Panc1 (cell line): Measurements from ENCODE around the gene KIAA1217. TPM values are rescaled to one million over a fixed set of nuclear protein-coding genes. Genes with fewer than 3 reads are reported as not detected.

Experiments
- ATAC-seq: fragments of 200-7000 bp; cut with Tn5 transposase; 2 replicates; pipeline ENCODE4 v1.9.1; 2020; ENCODE audit warnings: mild to moderate bottlenecking, moderate library complexity
- BruUV-seq: library from RNA; stranded (reverse); fragments of 400-500 nt; replicated peaks from 2 replicates; lab custom pipeline; 2021; lab: Mats Ljungman, UMichigan
- CTCF ChIA-PET: fragments of 300-600 bp; sonication (Branson Sonifier 250); formaldehyde crosslinking; loops from one replicate; lab custom pipeline; 2022; ENCODE audit warnings: antibody characterized with exemption; lab: Charles Lee
- POLR2A ChIA-PET: fragments of 300-600 bp; sonication (Branson Sonifier 250); formaldehyde crosslinking; loops from one replicate; lab custom pipeline; 2022; ENCODE audit warnings: antibody characterized with exemption; lab: Charles Lee
- DNase-seq: peaks from one replicate; pipeline ENCODE4 v3.0.0-alpha.2; 2010; ENCODE audit warnings: low read depth, low spot score
- H3K27ac ChIP-seq: 2 replicates; pipeline ENCODE4 v1.5.1; 2011; ENCODE audit warnings: mild to moderate bottlenecking, low read length, inconsistent platforms
- H3K27me3 ChIP-seq: fragments of 200-500 bp; sonication (Bioruptor generic); 2 replicates; pipeline ENCODE4 v1.6.0; 2014; ENCODE audit warnings: low read length, inconsistent platforms; ENCODE audit not compliant: control insufficient read depth, insufficient read depth
- H3K36me3 ChIP-seq: fragments of 200-500 bp; sonication (Bioruptor generic); 2 replicates; pipeline ENCODE4 v1.5.1; 2014; ENCODE audit warnings: inconsistent platforms, mild to moderate bottlenecking, low read length, moderate library complexity; ENCODE audit not compliant: control insufficient read depth, insufficient read depth
- H3K4me1 ChIP-seq: 2 replicates; pipeline ENCODE4 v1.5.1; 2011; ENCODE audit warnings: inconsistent platforms, mild to moderate bottlenecking, low read length, moderate library complexity; ENCODE audit not compliant: control insufficient read depth, insufficient read depth
- H3K4me3 ChIP-seq, 2 experiments: 2 replicates each; pipeline ENCODE4 v1.5.1; 2011 to 2012; ENCODE audit warnings: low read depth in 2 of 2, low read length in 2 of 2, mild to moderate bottlenecking in 2 of 2, inconsistent platforms in 1 of 2, moderate library complexity in 1 of 2
- H3K9me3 ChIP-seq: fragments of 200-500 bp; sonication (Bioruptor generic); 2 replicates; pipeline ENCODE4 v1.5.1; 2014; ENCODE audit warnings: low read depth, mild to moderate bottlenecking, inconsistent platforms, low read length, moderate library complexity; ENCODE audit not compliant: control insufficient read depth, insufficient read depth
- POLR2AphosphoS5 ChIP-seq: IDR thresholded peaks from 2 replicates; pipeline ENCODE4 v1.6.1; 2012; ENCODE audit warnings: mild to moderate bottlenecking, low read depth, low read length, moderate library complexity
- SIN3A ChIP-seq: IDR thresholded peaks from 2 replicates; pipeline ENCODE4 v1.6.1; 2012; ENCODE audit warnings: low read depth, mild to moderate bottlenecking, low read length, moderate library complexity, borderline replicate concordance; ENCODE audit not compliant: insufficient read depth
- TCF7L2 ChIP-seq: IDR thresholded peaks from 2 replicates; pipeline ENCODE4 v1.6.1; 2011; ENCODE audit warnings: mild to moderate bottlenecking, low read depth, low read length, inconsistent platforms
- in situ Hi-C: cut with HindIII; loops from 2 replicates; pipeline ENCODE4 v1.10.0; 2016; ENCODE audit warnings: low sequenced_read_pairs, low pct_unique_long_range_greater_than_20kb
- intact Hi-C: fragments of 100-400 bp; cut with micrococcal nuclease; formaldehyde crosslinking; loops from one replicate; pipeline ENCODE4 v1.10.0; 2022; ENCODE audit not compliant: unreplicated experiment
- total RNA-seq: library from RNA; stranded (reverse); gene quantifications from one replicate; pipeline ENCODE4 v1.2.1, GENCODE V29; 2021; ENCODE audit not compliant: unreplicated experiment
- TF ChIP-seq, protein P1 (sequence below): fragments of 450-650 bp; IDR thresholded peaks from 2 replicates; pipeline ENCODE4 v1.5.1; 2017; ENCODE audit warnings: mild to moderate bottlenecking
- TF ChIP-seq, protein P2 (sequence below), 2 experiments: IDR thresholded peaks; 2 replicates each; pipeline ENCODE4 v1.6.1; 2011 to 2012; ENCODE audit warnings: low read depth in 2 of 2, control low read depth in 1 of 2, low read length in 1 of 2, mild to moderate bottlenecking in 1 of 2, moderate library complexity in 1 of 2; ENCODE audit not compliant: insufficient read depth in 1 of 2

The KIAA1217 gene
- total RNA-seq, 1 experiment from 2014 or later, result 11.6 TPM

DNA sequence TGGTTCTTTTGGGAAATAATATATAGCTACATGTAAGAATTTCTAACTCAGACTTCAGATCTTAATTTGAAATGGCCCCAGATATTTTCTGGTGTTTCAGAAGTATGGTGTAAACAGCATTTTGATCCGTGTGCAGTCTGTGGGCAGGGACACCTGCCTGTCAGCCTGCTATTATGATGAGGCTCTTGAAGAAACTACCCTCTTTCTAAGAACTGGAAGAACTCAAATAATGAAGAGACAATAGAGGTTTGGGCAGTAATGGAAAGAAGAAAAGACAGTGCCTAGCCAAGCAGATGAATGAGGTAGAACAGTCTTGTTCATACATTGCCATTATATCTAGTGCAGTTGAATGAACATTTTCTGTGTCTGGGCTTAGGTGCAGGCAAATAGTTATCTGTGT, 258.2 kb downstream of the KIAA1217 start:
- H3K36me3 ChIP-seq, result no peaks in the 10 kb centered on the region
- DNase-seq (no peak), ATAC-seq (no peak)
- ChIA-PET CTCF (no interaction called here), POLR2A (no interaction called here)
- intact Hi-C loops, result no loop called here
- peaks cover 14% of the 10 kb centered on the region for H3K4me1 ChIP-seq
- no peaks in the 10 kb centered on the region for H3K9me3 ChIP-seq
- peak overlapping the region; percentile 42 to 46 for H3K4me3 ChIP-seq
- BruUV-seq, result no TSS peak
- no peaks in the 10 kb centered on the region for H3K27me3 ChIP-seq
- in situ Hi-C loops, result no loop called here
- TF ChIP-seq SIN3A (no peak), TCF7L2 (no peak), POLR2AphosphoS5 (no peak)
- TF ChIP-seq, protein P1, sequence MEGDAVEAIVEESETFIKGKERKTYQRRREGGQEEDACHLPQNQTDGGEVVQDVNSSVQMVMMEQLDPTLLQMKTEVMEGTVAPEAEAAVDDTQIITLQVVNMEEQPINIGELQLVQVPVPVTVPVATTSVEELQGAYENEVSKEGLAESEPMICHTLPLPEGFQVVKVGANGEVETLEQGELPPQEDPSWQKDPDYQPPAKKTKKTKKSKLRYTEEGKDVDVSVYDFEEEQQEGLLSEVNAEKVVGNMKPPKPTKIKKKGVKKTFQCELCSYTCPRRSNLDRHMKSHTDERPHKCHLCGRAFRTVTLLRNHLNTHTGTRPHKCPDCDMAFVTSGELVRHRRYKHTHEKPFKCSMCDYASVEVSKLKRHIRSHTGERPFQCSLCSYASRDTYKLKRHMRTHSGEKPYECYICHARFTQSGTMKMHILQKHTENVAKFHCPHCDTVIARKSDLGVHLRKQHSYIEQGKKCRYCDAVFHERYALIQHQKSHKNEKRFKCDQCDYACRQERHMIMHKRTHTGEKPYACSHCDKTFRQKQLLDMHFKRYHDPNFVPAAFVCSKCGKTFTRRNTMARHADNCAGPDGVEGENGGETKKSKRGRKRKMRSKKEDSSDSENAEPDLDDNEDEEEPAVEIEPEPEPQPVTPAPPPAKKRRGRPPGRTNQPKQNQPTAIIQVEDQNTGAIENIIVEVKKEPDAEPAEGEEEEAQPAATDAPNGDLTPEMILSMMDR, result no peak
- TF ChIP-seq, protein P2, sequence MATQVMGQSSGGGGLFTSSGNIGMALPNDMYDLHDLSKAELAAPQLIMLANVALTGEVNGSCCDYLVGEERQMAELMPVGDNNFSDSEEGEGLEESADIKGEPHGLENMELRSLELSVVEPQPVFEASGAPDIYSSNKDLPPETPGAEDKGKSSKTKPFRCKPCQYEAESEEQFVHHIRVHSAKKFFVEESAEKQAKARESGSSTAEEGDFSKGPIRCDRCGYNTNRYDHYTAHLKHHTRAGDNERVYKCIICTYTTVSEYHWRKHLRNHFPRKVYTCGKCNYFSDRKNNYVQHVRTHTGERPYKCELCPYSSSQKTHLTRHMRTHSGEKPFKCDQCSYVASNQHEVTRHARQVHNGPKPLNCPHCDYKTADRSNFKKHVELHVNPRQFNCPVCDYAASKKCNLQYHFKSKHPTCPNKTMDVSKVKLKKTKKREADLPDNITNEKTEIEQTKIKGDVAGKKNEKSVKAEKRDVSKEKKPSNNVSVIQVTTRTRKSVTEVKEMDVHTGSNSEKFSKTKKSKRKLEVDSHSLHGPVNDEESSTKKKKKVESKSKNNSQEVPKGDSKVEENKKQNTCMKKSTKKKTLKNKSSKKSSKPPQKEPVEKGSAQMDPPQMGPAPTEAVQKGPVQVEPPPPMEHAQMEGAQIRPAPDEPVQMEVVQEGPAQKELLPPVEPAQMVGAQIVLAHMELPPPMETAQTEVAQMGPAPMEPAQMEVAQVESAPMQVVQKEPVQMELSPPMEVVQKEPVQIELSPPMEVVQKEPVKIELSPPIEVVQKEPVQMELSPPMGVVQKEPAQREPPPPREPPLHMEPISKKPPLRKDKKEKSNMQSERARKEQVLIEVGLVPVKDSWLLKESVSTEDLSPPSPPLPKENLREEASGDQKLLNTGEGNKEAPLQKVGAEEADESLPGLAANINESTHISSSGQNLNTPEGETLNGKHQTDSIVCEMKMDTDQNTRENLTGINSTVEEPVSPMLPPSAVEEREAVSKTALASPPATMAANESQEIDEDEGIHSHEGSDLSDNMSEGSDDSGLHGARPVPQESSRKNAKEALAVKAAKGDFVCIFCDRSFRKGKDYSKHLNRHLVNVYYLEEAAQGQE (IDR thresholded peaks at IDR 0.05; ENCODE audit: insufficient read depth in 1 of 2, low read depth in 2 of 2, low read length in 1 of 2), result no peak
- peak overlapping the region; percentile 44; the same call in 1 of the 2 replicates for H3K27ac ChIP-seq

DNA sequence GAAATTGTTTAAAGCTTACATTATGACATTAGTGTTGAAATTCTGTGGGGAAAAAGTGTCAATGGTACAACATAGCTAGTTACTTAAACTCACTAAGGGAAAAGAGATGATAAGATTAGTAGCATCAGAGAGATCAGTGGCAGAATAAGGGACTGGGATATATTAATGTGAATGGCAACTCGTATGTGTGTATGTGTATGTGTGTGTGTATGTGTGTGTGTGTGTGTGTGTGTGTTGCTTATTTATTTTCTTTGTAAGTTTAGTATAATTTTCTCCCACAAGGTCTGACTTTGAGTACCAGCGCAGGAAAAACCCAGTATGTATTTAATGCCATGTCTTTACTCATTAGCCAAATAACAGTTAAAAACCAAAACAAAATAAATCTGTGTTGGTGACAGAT, 258.7 kb downstream of the KIAA1217 start:
- POLR2A ChIA-PET, result no interaction called here
- BruUV-seq, result no TSS peak

More for the DNA sequence above, 258.7 kb downstream of the KIAA1217 start:
- ATAC-seq (no peak), DNase-seq (no peak)
- intact Hi-C loops (no loop called here), in situ Hi-C loops (no loop called here)
- Histone ChIP-seq H3K4me1 (peaks cover 14% of the 10 kb centered on the region), H3K4me3 (peak overlapping the region; percentile 42 to 46; a peak in 3 of 4 replicates), H3K9me3 (no peaks in the 10 kb centered on the region), H3K27ac (peak overlapping the region; percentile 44; the same call in 1 of the 2 replicates), H3K36me3 (no peaks in the 10 kb centered on the region), H3K27me3 (no peaks in the 10 kb centered on the region)
- CTCF ChIA-PET, result no interaction called here
- TF ChIP-seq, protein P1, result no peak
- TF ChIP-seq SIN3A, result no peak
- no peak for TF ChIP-seq TCF7L2
- TF ChIP-seq POLR2AphosphoS5, result no peak
- TF ChIP-seq, protein P2 (IDR thresholded peaks at IDR 0.05; ENCODE audit: insufficient read depth in 1 of 2, low read depth in 2 of 2, low read length in 1 of 2), result no peak
